MM.1S (cell line): ENCODE measurements around the gene TTC7B.

Source experiments
- DNase-seq: peaks from one replicate; pipeline ENCODE4 v3.0.0-alpha.2; 2015
- H2AFZ ChIP-seq: fragments of 300-600 bp; sonication (generic); 2 replicates; pipeline ENCODE4 v1.6.0; 2016; ENCODE audit warnings: antibody characterized with exemption, low read length
- H3F3A ChIP-seq: fragments of 300-600 bp; sonication (generic); 2 replicates; pipeline ENCODE4 v1.6.1; 2016; ENCODE audit warnings: mild to moderate bottlenecking, antibody characterized with exemption, low read length, moderate library complexity, mixed read lengths; ENCODE audit not compliant: insufficient read depth
- H3K27ac ChIP-seq: fragments of 300-600 bp; sonication (generic); 2 replicates; pipeline ENCODE4 v1.5.1; 2016; ENCODE audit warnings: mild to moderate bottlenecking, low read length
- H3K27me3 ChIP-seq: fragments of 300-600 bp; sonication (generic); replicated peaks from 2 replicates; pipeline ENCODE4 v1.6.0; 2016; ENCODE audit warnings: low read length; ENCODE audit not compliant: insufficient read depth
- H3K36me3 ChIP-seq: fragments of 300-600 bp; sonication (generic); replicated peaks from 2 replicates; pipeline ENCODE4 v1.6.1; 2016; ENCODE audit warnings: mild to moderate bottlenecking, low read length, mixed read lengths; ENCODE audit not compliant: insufficient read depth
- H3K4me1 ChIP-seq: fragments of 300-600 bp; sonication (generic); 2 replicates; pipeline ENCODE4 v1.6.1; 2016; ENCODE audit warnings: low read length, mixed read lengths
- H3K4me2 ChIP-seq: fragments of 300-600 bp; sonication (generic); 2 replicates; pipeline ENCODE4 v1.6.0; 2016; ENCODE audit warnings: low read depth, low read length
- H3K4me3 ChIP-seq: fragments of 300-600 bp; sonication (generic); 2 replicates; pipeline ENCODE4 v1.5.1; 2016; ENCODE audit warnings: low read length, mixed read lengths
- H3K79me2 ChIP-seq: fragments of 300-600 bp; sonication (generic); 2 replicates; pipeline ENCODE4 v1.6.1; 2016; ENCODE audit warnings: mixed run types, low read length, mixed read lengths
- H3K9ac ChIP-seq: fragments of 300-600 bp; sonication (generic); 2 replicates; pipeline ENCODE4 v1.6.1; 2016; ENCODE audit warnings: low read length, mixed read lengths
- H3K9me2 ChIP-seq: fragments of 300-600 bp; sonication (generic); replicated peaks from 2 replicates; pipeline ENCODE4 v1.6.1; 2016; ENCODE audit warnings: mild to moderate bottlenecking, low read length, mixed read lengths; ENCODE audit not compliant: insufficient read depth
- H3K9me3 ChIP-seq: fragments of 300-600 bp; sonication (generic); replicated peaks from 2 replicates; pipeline ENCODE4 v1.6.1; 2016; ENCODE audit warnings: mild to moderate bottlenecking, low read length, mixed read lengths; ENCODE audit not compliant: insufficient read depth
- H4K20me1 ChIP-seq: fragments of 300-600 bp; sonication (generic); 2 replicates; pipeline ENCODE4 v1.6.1; 2016; ENCODE audit warnings: mild to moderate bottlenecking, low read length, moderate library complexity, mixed read lengths; ENCODE audit not compliant: insufficient read depth
- CTCF ChIP-seq: fragments of 300-600 bp; sonication (generic); IDR thresholded peaks from 2 replicates; pipeline ENCODE4 v1.5.1; 2016; ENCODE audit warnings: antibody characterized with exemption, low read length, mixed read lengths
- EZH2 ChIP-seq: fragments of 300-600 bp; sonication (generic); optimal IDR thresholded peaks from 2 replicates; pipeline ENCODE3; 2017; ENCODE audit warnings: low read depth, mild to moderate bottlenecking, antibody characterized with exemption, low read length, mixed read lengths
- EZH2phosphoT487 ChIP-seq: fragments of 300-600 bp; sonication (generic); IDR thresholded peaks from 2 replicates; pipeline ENCODE4 v1.6.1; 2018; ENCODE audit warnings: antibody characterized with exemption, low read length

TTC7B gene

GRCh38 chr14:90554341-90554740, 261.9 kb downstream of the TTC7B start:
- H3K9me2 ChIP-seq: no peaks in the 10 kb centered on the region
- H4K20me1 ChIP-seq: no peaks in the 10 kb centered on the region
- TF ChIP-seq EZH2phosphoT487 (no peak), EZH2 (no peak), CTCF (no peak)
- H3K27me3 ChIP-seq: no peaks in the 10 kb centered on the region
- DNase-seq: no peak
- H3K4me3 ChIP-seq: no peak overlapping the region
- H3K36me3 ChIP-seq: no peaks in the 10 kb centered on the region
- H2AFZ ChIP-seq: no peak overlapping the region
- no peaks in the 10 kb centered on the region for H3F3A ChIP-seq
- no peak overlapping the region for H3K9ac ChIP-seq
- H3K4me1 ChIP-seq: no peaks in the 10 kb centered on the region
- H3K27ac ChIP-seq: no peak overlapping the region
- H3K4me2 ChIP-seq: no peak overlapping the region
- no peaks in the 10 kb centered on the region for H3K79me2 ChIP-seq
- no peaks in the 10 kb centered on the region for H3K9me3 ChIP-seq

- Histone ChIP-seq H3K9me3 (no peaks in the 10 kb centered on the region), H3K27me3 (no peaks in the 10 kb centered on the region), H3K9ac (no peak overlapping the region), H2AFZ (no peak overlapping the region), H3K9me2 (no peaks in the 10 kb centered on the region), H3K4me2 (no peak overlapping the region), H3F3A (no peaks in the 10 kb centered on the region), H4K20me1 (no peaks in the 10 kb centered on the region), H3K4me3 (no peak overlapping the region), H3K27ac (no peak overlapping the region), H3K4me1 (no peaks in the 10 kb centered on the region), H3K79me2 (no peaks in the 10 kb centered on the region), H3K36me3 (no peaks in the 10 kb centered on the region)
- DNase-seq: no peak
- TF ChIP-seq EZH2phosphoT487: no peak
These were observed 262.3 kb downstream of the TTC7B start for GRCh38 chr14:90553921-90554336.

- H3K9me2 ChIP-seq: no peaks in the 10 kb centered on the region
- no peaks in the 10 kb centered on the region for H4K20me1 ChIP-seq
- DNase-seq: no peak
- no peaks in the 10 kb centered on the region for H3F3A ChIP-seq
- H3K36me3 ChIP-seq: no peaks in the 10 kb centered on the region
- no peaks in the 10 kb centered on the region for H3K79me2 ChIP-seq
- TF ChIP-seq EZH2phosphoT487: no peak
- H3K4me2 ChIP-seq: no peak overlapping the region
- H3K4me1 ChIP-seq: no peaks in the 10 kb centered on the region
- no peaks in the 10 kb centered on the region for H3K9me3 ChIP-seq
- H3K9ac ChIP-seq: no peak overlapping the region
- no peak overlapping the region for H3K27ac ChIP-seq
- no peak overlapping the region for H3K4me3 ChIP-seq
- H3K27me3 ChIP-seq: no peaks in the 10 kb centered on the region
- no peak overlapping the region for H2AFZ ChIP-seq
These were observed 262.8 kb downstream of the TTC7B start for GRCh38 chr14:90553298-90553920.

- H2AFZ ChIP-seq: no peak overlapping the region
- no peak overlapping the region for H3K27ac ChIP-seq
- H3K27me3 ChIP-seq: no peaks in the 10 kb centered on the region
- H3F3A ChIP-seq: no peaks in the 10 kb centered on the region
- H3K4me3 ChIP-seq: no peak overlapping the region
- no peaks in the 10 kb centered on the region for H3K9me2 ChIP-seq
- H3K9ac ChIP-seq: no peak overlapping the region
- no peaks in the 10 kb centered on the region for H3K79me2 ChIP-seq
- H4K20me1 ChIP-seq: no peaks in the 10 kb centered on the region
- no peaks in the 10 kb centered on the region for H3K4me1 ChIP-seq
- H3K36me3 ChIP-seq: no peaks in the 10 kb centered on the region
- no peak overlapping the region for H3K4me2 ChIP-seq
- H3K9me3 ChIP-seq: no peaks in the 10 kb centered on the region
- TF ChIP-seq CTCF (no peak), EZH2phosphoT487 (no peak), EZH2 (no peak)
- DNase-seq: no peak
These were observed 263.5 kb downstream of the TTC7B start for GRCh38 chr14:90552465-90553297.
